ENCODE measurements around the gene FTCD.
A peak's percentile ranks its signal among the peaks of the same experiment; 100 is the strongest.

Gene FTCD

DNA sequence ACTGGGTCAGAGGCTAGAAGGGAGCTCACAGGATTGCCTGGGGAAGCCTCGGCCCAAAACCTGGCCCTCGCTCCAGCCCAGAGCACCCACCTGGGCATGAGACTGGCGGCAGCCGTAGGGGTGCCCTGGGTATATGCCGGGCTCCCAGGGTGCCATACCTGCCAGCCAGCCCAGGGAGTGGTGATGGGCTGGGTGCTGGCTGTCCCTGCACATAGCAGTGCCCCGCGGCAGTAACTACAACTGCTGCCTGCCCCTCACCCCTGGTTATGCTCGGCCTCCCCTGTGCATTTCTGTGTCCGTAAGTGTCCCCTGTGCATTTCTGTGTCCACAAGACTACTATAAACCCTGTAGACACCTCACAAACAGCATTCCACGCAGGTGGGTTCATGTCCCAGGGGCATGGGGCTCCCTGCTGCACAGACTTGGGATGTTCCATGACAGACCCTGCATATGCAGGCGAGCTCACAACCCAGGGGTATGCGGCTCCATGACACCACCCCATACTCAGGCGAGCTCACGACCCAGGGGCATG, 34.6 kb upstream of the FTCD start:
- H3K27ac ChIP-seq: no peak overlapping the region
- H3K79me2 ChIP-seq: no peaks in the 10 kb centered on the region
- no peak overlapping the region for H3K9ac ChIP-seq
- TF ChIP-seq, protein P1, sequence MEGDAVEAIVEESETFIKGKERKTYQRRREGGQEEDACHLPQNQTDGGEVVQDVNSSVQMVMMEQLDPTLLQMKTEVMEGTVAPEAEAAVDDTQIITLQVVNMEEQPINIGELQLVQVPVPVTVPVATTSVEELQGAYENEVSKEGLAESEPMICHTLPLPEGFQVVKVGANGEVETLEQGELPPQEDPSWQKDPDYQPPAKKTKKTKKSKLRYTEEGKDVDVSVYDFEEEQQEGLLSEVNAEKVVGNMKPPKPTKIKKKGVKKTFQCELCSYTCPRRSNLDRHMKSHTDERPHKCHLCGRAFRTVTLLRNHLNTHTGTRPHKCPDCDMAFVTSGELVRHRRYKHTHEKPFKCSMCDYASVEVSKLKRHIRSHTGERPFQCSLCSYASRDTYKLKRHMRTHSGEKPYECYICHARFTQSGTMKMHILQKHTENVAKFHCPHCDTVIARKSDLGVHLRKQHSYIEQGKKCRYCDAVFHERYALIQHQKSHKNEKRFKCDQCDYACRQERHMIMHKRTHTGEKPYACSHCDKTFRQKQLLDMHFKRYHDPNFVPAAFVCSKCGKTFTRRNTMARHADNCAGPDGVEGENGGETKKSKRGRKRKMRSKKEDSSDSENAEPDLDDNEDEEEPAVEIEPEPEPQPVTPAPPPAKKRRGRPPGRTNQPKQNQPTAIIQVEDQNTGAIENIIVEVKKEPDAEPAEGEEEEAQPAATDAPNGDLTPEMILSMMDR (IDR thresholded peaks at IDR 0.05): no peak
- H3K36me3 ChIP-seq (ENCODE audit: control insufficient read depth, insufficient read depth, low read length): no peaks in the 10 kb centered on the region
- H3K27me3 ChIP-seq (ENCODE audit: control insufficient read depth, insufficient read depth, low read length): no peaks in the 10 kb centered on the region
- no peak overlapping the region for H3K4me3 ChIP-seq (ENCODE audit: low read depth, low read length)
- no peak overlapping the region for H2AFZ ChIP-seq
- H3K9me3 ChIP-seq (ENCODE audit: control insufficient read depth, low read length): no peaks in the 10 kb centered on the region
- H3K4me2 ChIP-seq (ENCODE audit: low read length): no peak overlapping the region
- H3K4me1 ChIP-seq: peaks cover 9% of the 10 kb centered on the region

DNA sequence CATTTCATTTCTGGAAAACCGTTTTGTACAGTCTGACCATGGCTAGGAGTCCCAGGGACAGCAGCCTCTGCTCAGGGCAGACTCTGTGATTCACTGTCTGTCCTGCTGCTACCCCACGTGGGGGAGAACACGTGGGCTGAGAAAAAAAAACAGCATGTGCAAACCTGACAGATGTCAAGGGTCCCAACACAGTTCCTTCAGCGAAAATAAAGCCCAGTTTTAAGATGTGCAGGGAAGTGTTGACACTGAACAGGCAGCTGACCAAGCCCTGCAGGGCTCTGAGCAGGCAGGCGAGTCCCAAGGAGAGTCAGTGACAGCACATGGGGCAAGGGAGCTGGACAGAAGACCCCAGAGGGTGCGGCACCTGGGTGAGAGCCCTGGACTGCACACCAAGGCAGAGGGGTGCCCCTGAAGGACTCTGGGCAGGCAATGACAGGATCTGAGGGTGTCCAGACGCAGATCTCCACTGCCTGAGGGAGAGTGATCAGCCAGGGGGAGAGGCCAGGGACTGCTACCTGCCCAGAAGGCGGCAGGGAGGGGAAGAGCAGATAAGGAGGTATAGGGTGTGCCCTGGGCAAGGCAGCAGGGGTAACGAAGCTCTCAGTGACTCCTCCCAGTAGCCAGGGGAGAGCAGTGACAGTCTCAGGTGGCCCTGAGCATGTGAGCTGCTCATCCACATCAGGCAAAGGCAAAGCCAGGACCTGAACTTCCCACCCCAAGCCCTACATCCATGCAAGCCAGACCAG, 34.0 kb upstream of the FTCD start:
- Histone ChIP-seq H2AFZ (peak overlapping the region; percentile 72), H3K27me3 (ENCODE audit: control insufficient read depth, insufficient read depth, low read length) (no peaks in the 10 kb centered on the region), H3K4me3 (ENCODE audit: low read depth, low read length) (no peak overlapping the region), H3K4me2 (ENCODE audit: low read length) (no peak overlapping the region), H3K9me3 (ENCODE audit: control insufficient read depth, low read length) (no peaks in the 10 kb centered on the region), H3K9ac (no peak overlapping the region), H3K79me2 (no peaks in the 10 kb centered on the region), H3K27ac (peak overlapping the region; percentile 71), H3K36me3 (ENCODE audit: control insufficient read depth, insufficient read depth, low read length) (no peaks in the 10 kb centered on the region), H3K4me1 (peaks cover 9% of the 10 kb centered on the region)
- TF ChIP-seq, protein P1 (IDR thresholded peaks at IDR 0.05): no peak

DNA sequence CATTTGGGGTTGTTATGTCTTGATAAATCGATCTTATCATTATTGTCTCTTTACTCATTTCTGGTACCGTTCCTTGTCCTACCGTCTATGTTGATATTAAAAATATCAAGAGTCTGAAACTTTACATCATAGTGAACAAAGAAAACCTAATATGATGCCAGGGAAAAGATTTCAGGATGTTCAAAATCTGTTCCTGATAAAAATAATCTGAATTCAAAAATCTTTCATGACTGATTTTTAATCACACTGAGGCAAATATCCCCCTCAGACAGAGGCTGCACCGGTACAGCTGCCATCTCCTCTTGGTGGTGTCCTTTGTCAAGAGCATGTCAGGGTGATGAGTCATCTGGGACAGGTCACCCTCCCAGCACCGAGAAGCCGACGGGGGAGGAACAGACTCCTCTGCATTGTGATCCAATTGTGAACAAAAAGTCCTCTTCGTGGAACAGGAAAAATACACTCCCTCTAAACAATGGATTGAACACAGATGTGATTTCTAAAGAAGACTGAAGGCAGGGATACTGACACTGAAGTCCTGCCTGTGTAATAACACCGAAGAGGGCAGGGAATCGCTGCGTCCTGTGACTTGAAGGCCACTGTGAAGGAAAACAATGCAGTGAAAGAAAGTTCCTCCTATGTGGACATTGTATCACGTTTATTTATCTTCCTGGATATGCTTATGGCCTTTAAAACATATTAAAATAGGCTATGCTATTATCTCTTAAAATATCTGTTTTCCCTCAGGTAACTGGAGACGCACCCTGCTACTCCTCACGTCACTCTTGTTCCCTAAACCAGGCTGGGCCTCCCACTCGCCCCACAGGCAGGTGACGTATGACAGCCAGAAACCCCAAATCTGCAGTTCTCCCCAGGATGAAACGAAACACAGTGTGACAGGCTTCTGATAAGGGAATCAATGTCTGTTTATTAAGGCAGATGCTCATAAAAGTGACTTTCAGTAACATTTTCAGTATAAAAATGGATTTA, 33.1 kb upstream of the FTCD start:
- Histone ChIP-seq H3K9me3 (ENCODE audit: control insufficient read depth, low read length) (no peaks in the 10 kb centered on the region), H2AFZ (peak overlapping the region; percentile 72), H3K27me3 (ENCODE audit: control insufficient read depth, insufficient read depth, low read length) (no peaks in the 10 kb centered on the region), H3K27ac (peak overlapping the region; percentile 71), H3K79me2 (no peaks in the 10 kb centered on the region), H3K4me3 (ENCODE audit: low read depth, low read length) (no peak overlapping the region), H3K36me3 (ENCODE audit: control insufficient read depth, insufficient read depth, low read length) (no peaks in the 10 kb centered on the region), H3K4me1 (peaks cover 9% of the 10 kb centered on the region), H3K9ac (no peak overlapping the region), H3K4me2 (ENCODE audit: low read length) (no peak overlapping the region)
- TF ChIP-seq, protein P1 (IDR thresholded peaks at IDR 0.05): no peak

DNA sequence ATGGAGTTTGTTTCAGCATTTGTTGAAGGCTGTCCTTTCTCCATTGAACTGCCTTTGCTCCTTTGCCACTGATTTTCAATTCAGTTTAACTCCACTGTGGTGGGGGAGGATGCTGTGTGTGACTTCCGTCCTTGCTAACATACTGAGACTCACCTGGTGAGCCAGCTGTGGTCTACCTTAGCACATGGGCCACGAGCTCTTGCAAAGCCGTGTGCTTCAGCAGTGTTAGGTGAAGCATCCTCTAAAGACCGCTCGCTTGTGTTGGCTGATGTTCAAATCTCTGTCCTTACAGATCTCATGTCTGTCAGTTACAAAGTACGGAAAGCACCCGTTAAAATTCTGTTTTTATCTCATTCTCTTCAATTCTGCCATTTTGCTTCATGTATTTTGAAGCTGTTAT, 32.4 kb upstream of the FTCD start:
- no peak overlapping the region for H3K4me2 ChIP-seq (ENCODE audit: low read length)
- H3K9ac ChIP-seq: no peak overlapping the region
- H3K4me1 ChIP-seq: peaks cover 9% of the 10 kb centered on the region
- H3K27me3 ChIP-seq (ENCODE audit: control insufficient read depth, insufficient read depth, low read length): no peaks in the 10 kb centered on the region
- no peaks in the 10 kb centered on the region for H3K79me2 ChIP-seq
- no peaks in the 10 kb centered on the region for H3K36me3 ChIP-seq (ENCODE audit: control insufficient read depth, insufficient read depth, low read length)
- TF ChIP-seq, protein P1 (IDR thresholded peaks at IDR 0.05): no peak
- H3K9me3 ChIP-seq (ENCODE audit: control insufficient read depth, low read length): no peaks in the 10 kb centered on the region
- H2AFZ ChIP-seq: no peak overlapping the region
- peak overlapping the region; percentile 71 for H3K27ac ChIP-seq
- H3K4me3 ChIP-seq (ENCODE audit: low read depth, low read length): no peak overlapping the region
